Measurements from ENCODE around the gene CHRFAM7A.
"Not testable (repeated sequence)": the region's sequence is repeated elsewhere in the genome, so short reads cannot be mapped to it uniquely, and the experiment has no call there.

CHRFAM7A gene

GRCh38 chr15:30315704-30316103 is 77.6 kb downstream of the CHRFAM7A start:
- not testable (repeated sequence) for DNase-seq

GRCh38 chr15:30310575-30310974 is 82.8 kb downstream of the CHRFAM7A start:
- DNase-seq: not testable (repeated sequence)

Data from stimulated activated naive CD4-positive, alpha-beta T cell (primary cell).